Smooth muscle cell (in vitro differentiated cells): ENCODE measurements around the gene MAP3K8. TPM values are rescaled to one million over a fixed set of nuclear protein-coding genes. Genes with fewer than 3 reads are reported as not detected.

ENCODE experiments used
- DNase-seq: peaks from one replicate; lab custom pipeline; 2025; ENCODE audit not compliant: unreplicated experiment; lab: John Stamatoyannopoulos, UW
- H2AFZ ChIP-seq: fragments of 200-600 bp; sonication (generic); 2 replicates; pipeline ENCODE4 v1.6.0; 2016; ENCODE audit warnings: antibody characterized with exemption, low read depth, mild to moderate bottlenecking
- H3F3A ChIP-seq: fragments of 200-600 bp; sonication (generic); 2 replicates; pipeline ENCODE4 v1.6.0; 2017; ENCODE audit warnings: antibody characterized with exemption, low read depth
- H3K27ac ChIP-seq: fragments of 200-600 bp; sonication (generic); 2 replicates; pipeline ENCODE4 v1.5.1; 2016; ENCODE audit warnings: low read depth, mild to moderate bottlenecking
- H3K27me3 ChIP-seq: fragments of 200-600 bp; sonication (generic); 2 replicates; pipeline ENCODE4 v1.6.1; 2016; ENCODE audit warnings: low read depth, mild to moderate bottlenecking
- H3K36me3 ChIP-seq: fragments of 200-600 bp; sonication (generic); 2 replicates; pipeline ENCODE4 v1.5.1; 2016; ENCODE audit warnings: low read depth
- H3K4me1 ChIP-seq: fragments of 200-600 bp; sonication (generic); 2 replicates; pipeline ENCODE4 v1.5.1; 2016; ENCODE audit warnings: low read depth
- H3K4me2 ChIP-seq: fragments of 200-600 bp; sonication (generic); 2 replicates; pipeline ENCODE4 v1.6.0; 2016; ENCODE audit warnings: mild to moderate bottlenecking
- H3K4me3 ChIP-seq: fragments of 200-600 bp; sonication (generic); 2 replicates; pipeline ENCODE4 v1.5.1; 2016; ENCODE audit warnings: mild to moderate bottlenecking
- H3K79me2 ChIP-seq: fragments of 200-600 bp; sonication (generic); 2 replicates; pipeline ENCODE4 v1.6.0; 2016; ENCODE audit warnings: low read depth, mild to moderate bottlenecking
- H3K9ac ChIP-seq: fragments of 200-600 bp; sonication (generic); 2 replicates; pipeline ENCODE4 v1.6.0; 2016; ENCODE audit warnings: low read depth
- H3K9me3 ChIP-seq: fragments of 200-600 bp; sonication (generic); replicated peaks from 2 replicates; pipeline ENCODE4 v1.5.1; 2016; ENCODE audit warnings: low read depth
- H4K20me1 ChIP-seq: fragments of 200-600 bp; sonication (generic); 2 replicates; pipeline ENCODE4 v1.6.0; 2016; ENCODE audit warnings: low read depth
- CTCF ChIP-seq: fragments of 200-600 bp; sonication (generic); IDR thresholded peaks from 2 replicates; pipeline ENCODE4 v1.5.1; 2017; ENCODE audit warnings: borderline replicate concordance, mild to moderate bottlenecking, antibody characterized with exemption; ENCODE audit not compliant: insufficient read depth, poor library complexity, severe bottlenecking
- WGBS: methylation state at CpG from one replicate; pipeline ENCODE4 v1.1.7; 2016; ENCODE audit warnings: low lambda C conversion rate; 5-methylcytosine and 5-hydroxymethylcytosine counted together
- polyA plus RNA-seq: library from polyadenylated mRNA; unstranded; fragments of >200 nt; fragmentation: Nextera tagmentation; extraction: Ambion mirVana; gene quantifications from 2 replicates; pipeline ENCODE4 v1.2.1, GENCODE V29; 2016
- total RNA-seq: library from RNA; depleted of rRNA; stranded (reverse); fragments of >200 nt; gene quantifications from 2 replicates; pipeline ENCODE4 v1.2.3, GENCODE V29; 2014

The MAP3K8 gene
- total and polyA plus RNA-seq, 2 experiments from 2014 or later = 10.4 to 18.5 TPM

GRCh38 chr10:30454744-30455510 is 20.9 kb downstream of the MAP3K8 start:
- Histone ChIP-seq H3K4me1 (no peaks in the 10 kb centered on the region), H4K20me1 (peaks cover 5% of the 10 kb centered on the region), H3K79me2 (no peaks in the 10 kb centered on the region), H3K9me3 (no peaks in the 10 kb centered on the region), H3K4me2 (peak overlapping the region; percentile 28), H2AFZ (no peak overlapping the region), H3K27me3 (no peaks in the 10 kb centered on the region), H3K4me3 (no peak overlapping the region), H3K36me3 (peaks cover 19% of the 10 kb centered on the region), H3K9ac (no peak overlapping the region), H3K27ac (peak overlapping the region; percentile 56), H3F3A (no peaks in the 10 kb centered on the region)
- DNase-seq = no peak
- WGBS = 39% methylated on average over 3 of the region's 3 CpGs
- TF ChIP-seq CTCF = no peak

GRCh38 chr10:30455816-30456215 is 21.8 kb downstream of the MAP3K8 start:
- no peak overlapping the region for H3K4me3 ChIP-seq
- H3K4me2 ChIP-seq = no peak overlapping the region
- H3K36me3 ChIP-seq = peaks cover 11% of the 10 kb centered on the region
- H3K27me3 ChIP-seq = no peaks in the 10 kb centered on the region
- no peak for DNase-seq
- 89% methylated on average over 4 of the region's 4 CpGs for WGBS
- H3K4me1 ChIP-seq = no peaks in the 10 kb centered on the region
- H2AFZ ChIP-seq = no peak overlapping the region
- H3K9ac ChIP-seq = no peak overlapping the region
- no peaks in the 10 kb centered on the region for H3K79me2 ChIP-seq
- no peak for TF ChIP-seq CTCF
- no peak overlapping the region for H3K27ac ChIP-seq
- no peaks in the 10 kb centered on the region for H3K9me3 ChIP-seq
- peaks cover 5% of the 10 kb centered on the region for H4K20me1 ChIP-seq
- no peaks in the 10 kb centered on the region for H3F3A ChIP-seq

GRCh38 chr10:30456266-30456665 is 22.3 kb downstream of the MAP3K8 start:
- no peak overlapping the region for H3K9ac ChIP-seq
- peaks cover 5% of the 10 kb centered on the region for H4K20me1 ChIP-seq
- TF ChIP-seq CTCF = no peak
- 93% methylated on average over 4 of the region's 4 CpGs for WGBS
- H3K27me3 ChIP-seq = no peaks in the 10 kb centered on the region
- no peak overlapping the region for H3K4me2 ChIP-seq
- H3F3A ChIP-seq = no peaks in the 10 kb centered on the region
- no peak overlapping the region for H2AFZ ChIP-seq
- H3K4me1 ChIP-seq = no peaks in the 10 kb centered on the region
- no peaks in the 10 kb centered on the region for H3K9me3 ChIP-seq
- H3K79me2 ChIP-seq = no peaks in the 10 kb centered on the region
- H3K4me3 ChIP-seq = no peak overlapping the region
- H3K36me3 ChIP-seq = peaks cover 12% of the 10 kb centered on the region
- no peak overlapping the region for H3K27ac ChIP-seq
- no peak for DNase-seq

GRCh38 chr10:30459283-30459682 is 25.3 kb downstream of the MAP3K8 start:
- Histone ChIP-seq H3K27ac (no peak overlapping the region), H2AFZ (no peak overlapping the region), H3K4me2 (no peak overlapping the region), H4K20me1 (peaks cover 5% of the 10 kb centered on the region), H3K4me3 (no peak overlapping the region), H3K79me2 (no peaks in the 10 kb centered on the region), H3K9me3 (no peaks in the 10 kb centered on the region), H3K36me3 (peaks cover 11% of the 10 kb centered on the region), H3K9ac (no peak overlapping the region), H3K4me1 (no peaks in the 10 kb centered on the region), H3K27me3 (no peaks in the 10 kb centered on the region), H3F3A (no peaks in the 10 kb centered on the region)
- no peak for TF ChIP-seq CTCF
- no peak for DNase-seq
- 95% methylated on average over 6 of the region's 6 CpGs for WGBS
